ENCODE results near the gene ULK1. TPM values are rescaled to one million over a fixed set of nuclear protein-coding genes. Genes with fewer than 3 reads are reported as not detected.

The ULK1 gene
- total RNA-seq, 1 experiment from 2014 or later, result 72.1 TPM

GRCh38 chr12:131916306-131917138, 22.1 kb downstream of the ULK1 start:
- intact Hi-C loops (cut with micrococcal nuclease; ENCODE audit: unreplicated experiment), result no loop called here
- ATAC-seq (no peak), DNase-seq (ENCODE audit: low read depth, low spot score) (no peak)
- in situ Hi-C loops (cut with HindIII; ENCODE audit: low pct_unique_long_range_greater_than_20kb, low sequenced_read_pairs), result no loop called here
- ChIA-PET CTCF (no interaction called here), POLR2A (no interaction called here)
- no TSS peak for BruUV-seq (replicated peaks)
- Histone ChIP-seq H3K27me3 (ENCODE audit: control insufficient read depth, insufficient read depth, low read length) (no peaks in the 10 kb centered on the region), H3K27ac (ENCODE audit: low read length) (no peak overlapping the region), H3K4me1 (ENCODE audit: control insufficient read depth, insufficient read depth, low read length) (peaks cover 9% of the 10 kb centered on the region), H3K9me3 (ENCODE audit: control insufficient read depth, insufficient read depth, low read depth, low read length) (no peaks in the 10 kb centered on the region), H3K4me3 (ENCODE audit: low read depth in 2 of 2, low read length in 2 of 2) (no peak overlapping the region), H3K36me3 (ENCODE audit: control insufficient read depth, insufficient read depth, low read length) (no peaks in the 10 kb centered on the region)
- TF ChIP-seq TCF7L2 (IDR thresholded peaks at IDR 0.05; ENCODE audit: low read depth, low read length), result no peak
- TF ChIP-seq, protein P1, sequence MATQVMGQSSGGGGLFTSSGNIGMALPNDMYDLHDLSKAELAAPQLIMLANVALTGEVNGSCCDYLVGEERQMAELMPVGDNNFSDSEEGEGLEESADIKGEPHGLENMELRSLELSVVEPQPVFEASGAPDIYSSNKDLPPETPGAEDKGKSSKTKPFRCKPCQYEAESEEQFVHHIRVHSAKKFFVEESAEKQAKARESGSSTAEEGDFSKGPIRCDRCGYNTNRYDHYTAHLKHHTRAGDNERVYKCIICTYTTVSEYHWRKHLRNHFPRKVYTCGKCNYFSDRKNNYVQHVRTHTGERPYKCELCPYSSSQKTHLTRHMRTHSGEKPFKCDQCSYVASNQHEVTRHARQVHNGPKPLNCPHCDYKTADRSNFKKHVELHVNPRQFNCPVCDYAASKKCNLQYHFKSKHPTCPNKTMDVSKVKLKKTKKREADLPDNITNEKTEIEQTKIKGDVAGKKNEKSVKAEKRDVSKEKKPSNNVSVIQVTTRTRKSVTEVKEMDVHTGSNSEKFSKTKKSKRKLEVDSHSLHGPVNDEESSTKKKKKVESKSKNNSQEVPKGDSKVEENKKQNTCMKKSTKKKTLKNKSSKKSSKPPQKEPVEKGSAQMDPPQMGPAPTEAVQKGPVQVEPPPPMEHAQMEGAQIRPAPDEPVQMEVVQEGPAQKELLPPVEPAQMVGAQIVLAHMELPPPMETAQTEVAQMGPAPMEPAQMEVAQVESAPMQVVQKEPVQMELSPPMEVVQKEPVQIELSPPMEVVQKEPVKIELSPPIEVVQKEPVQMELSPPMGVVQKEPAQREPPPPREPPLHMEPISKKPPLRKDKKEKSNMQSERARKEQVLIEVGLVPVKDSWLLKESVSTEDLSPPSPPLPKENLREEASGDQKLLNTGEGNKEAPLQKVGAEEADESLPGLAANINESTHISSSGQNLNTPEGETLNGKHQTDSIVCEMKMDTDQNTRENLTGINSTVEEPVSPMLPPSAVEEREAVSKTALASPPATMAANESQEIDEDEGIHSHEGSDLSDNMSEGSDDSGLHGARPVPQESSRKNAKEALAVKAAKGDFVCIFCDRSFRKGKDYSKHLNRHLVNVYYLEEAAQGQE (IDR thresholded peaks at IDR 0.05; ENCODE audit: insufficient read depth in 1 of 2, low read depth in 2 of 2, low read length in 1 of 2), result no peak
- no peak for TF ChIP-seq POLR2AphosphoS5 (IDR thresholded peaks at IDR 0.05; ENCODE audit: low read depth, low read length)
- TF ChIP-seq SIN3A (IDR thresholded peaks at IDR 0.05; ENCODE audit: borderline replicate concordance, insufficient read depth, low read depth, low read length), result no peak
- TF ChIP-seq, protein P2, sequence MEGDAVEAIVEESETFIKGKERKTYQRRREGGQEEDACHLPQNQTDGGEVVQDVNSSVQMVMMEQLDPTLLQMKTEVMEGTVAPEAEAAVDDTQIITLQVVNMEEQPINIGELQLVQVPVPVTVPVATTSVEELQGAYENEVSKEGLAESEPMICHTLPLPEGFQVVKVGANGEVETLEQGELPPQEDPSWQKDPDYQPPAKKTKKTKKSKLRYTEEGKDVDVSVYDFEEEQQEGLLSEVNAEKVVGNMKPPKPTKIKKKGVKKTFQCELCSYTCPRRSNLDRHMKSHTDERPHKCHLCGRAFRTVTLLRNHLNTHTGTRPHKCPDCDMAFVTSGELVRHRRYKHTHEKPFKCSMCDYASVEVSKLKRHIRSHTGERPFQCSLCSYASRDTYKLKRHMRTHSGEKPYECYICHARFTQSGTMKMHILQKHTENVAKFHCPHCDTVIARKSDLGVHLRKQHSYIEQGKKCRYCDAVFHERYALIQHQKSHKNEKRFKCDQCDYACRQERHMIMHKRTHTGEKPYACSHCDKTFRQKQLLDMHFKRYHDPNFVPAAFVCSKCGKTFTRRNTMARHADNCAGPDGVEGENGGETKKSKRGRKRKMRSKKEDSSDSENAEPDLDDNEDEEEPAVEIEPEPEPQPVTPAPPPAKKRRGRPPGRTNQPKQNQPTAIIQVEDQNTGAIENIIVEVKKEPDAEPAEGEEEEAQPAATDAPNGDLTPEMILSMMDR (IDR thresholded peaks at IDR 0.05), result no peak

DNA sequence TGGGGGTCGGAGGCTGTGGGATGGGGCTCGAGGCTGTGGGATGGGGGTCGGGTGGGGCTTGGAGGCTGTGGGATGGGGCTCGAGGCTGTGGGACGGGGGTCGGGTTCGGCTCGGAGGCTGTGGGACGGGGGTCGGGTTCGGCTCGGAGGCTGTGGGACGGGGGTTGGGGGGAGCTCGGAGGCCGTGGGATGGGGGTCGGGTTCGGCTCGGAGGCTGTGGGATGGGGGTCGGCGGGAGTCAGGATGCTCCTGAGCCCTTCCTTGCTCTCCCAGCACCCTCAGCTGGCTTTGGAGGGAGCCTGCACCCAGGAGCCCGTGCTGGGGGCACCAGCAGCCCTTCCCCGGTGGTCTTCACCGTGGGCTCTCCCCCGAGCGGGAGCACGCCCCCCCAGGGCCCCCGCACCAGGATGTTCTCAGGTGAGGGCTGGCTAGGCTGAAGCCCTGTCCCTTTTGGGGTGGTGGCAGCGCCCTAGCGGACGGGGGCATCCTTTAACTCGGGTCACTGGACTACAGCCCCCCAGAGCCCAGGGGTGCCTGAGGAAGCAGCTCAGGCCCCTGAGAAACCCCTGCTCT, 22.8 kb downstream of the ULK1 start:
- H3K36me3 ChIP-seq (ENCODE audit: control insufficient read depth, insufficient read depth, low read length), result no peaks in the 10 kb centered on the region
- peaks cover 6% of the 10 kb centered on the region for H3K4me1 ChIP-seq (ENCODE audit: control insufficient read depth, insufficient read depth, low read length)
- no peaks in the 10 kb centered on the region for H3K27me3 ChIP-seq (ENCODE audit: control insufficient read depth, insufficient read depth, low read length)
- H3K27ac ChIP-seq (ENCODE audit: low read length), result no peak overlapping the region
- CTCF ChIA-PET, result no interaction called here
- no TSS peak for BruUV-seq (replicated peaks)
- TF ChIP-seq, protein P2 (IDR thresholded peaks at IDR 0.05), result no peak
- TF ChIP-seq SIN3A (IDR thresholded peaks at IDR 0.05; ENCODE audit: borderline replicate concordance, insufficient read depth, low read depth, low read length) (no peak), POLR2AphosphoS5 (IDR thresholded peaks at IDR 0.05; ENCODE audit: low read depth, low read length) (no peak), TCF7L2 (IDR thresholded peaks at IDR 0.05; ENCODE audit: low read depth, low read length) (no peak)
- TF ChIP-seq, protein P1 (IDR thresholded peaks at IDR 0.05; ENCODE audit: insufficient read depth in 1 of 2, low read depth in 2 of 2, low read length in 1 of 2), result no peak
- no peaks in the 10 kb centered on the region for H3K9me3 ChIP-seq (ENCODE audit: control insufficient read depth, insufficient read depth, low read depth, low read length)
- intact Hi-C loops (cut with micrococcal nuclease; ENCODE audit: unreplicated experiment) (no loop called here), in situ Hi-C loops (cut with HindIII; ENCODE audit: low pct_unique_long_range_greater_than_20kb, low sequenced_read_pairs) (no loop called here)
- ATAC-seq (no peak), DNase-seq (ENCODE audit: low read depth, low spot score) (no peak)
- H3K4me3 ChIP-seq (ENCODE audit: low read depth in 2 of 2, low read length in 2 of 2), result no peak overlapping the region
- POLR2A ChIA-PET, result no interaction called here

Measured in Panc1 (cell line).